Psoas muscle (tissue), 8 donors: ENCODE results near the gene GINS1. TPM values are rescaled to one million over a fixed set of nuclear protein-coding genes. Genes with fewer than 3 reads are reported as not detected.

Source experiments
- ATAC-seq, 4 donors: fragments of 200-7000 bp; cut with Tn5 transposase; one replicate each; pipeline ENCODE4 v1.9.1; 2020; ENCODE audit warnings: moderate library complexity in 3 of 4, mild to moderate bottlenecking in 2 of 4
- DNase-seq, 2 donors: peaks; one replicate each; pipeline ENCODE4 v3.0.0-alpha.2; 2020
- H3K27ac ChIP-seq: fragments of 200-600 bp; one replicate; pipeline ENCODE4 v1.8.0; 2022
- H3K27me3 ChIP-seq, 3 donors: fragments of 200-600 bp in 1 of 3; one replicate each; pipeline versions ENCODE4 v1.6.1 to v1.8.0; 2013 to 2022; ENCODE audit warnings: low read length in 2 of 3, mild to moderate bottlenecking in 2 of 3, moderate library complexity in 1 of 3; ENCODE audit not compliant: insufficient read depth in 3 of 3
- H3K36me3 ChIP-seq, 2 donors: fragments of 200-600 bp in 1 of 2; one replicate each; pipeline versions ENCODE4 v1.6.1 to v1.8.0; 2013 to 2022; ENCODE audit warnings: low read depth in 1 of 2, mild to moderate bottlenecking in 1 of 2, moderate library complexity in 1 of 2; ENCODE audit not compliant: insufficient read depth in 1 of 2
- H3K4me1 ChIP-seq: fragments of 200-600 bp; one replicate; pipeline ENCODE4 v1.8.0; 2022
- H3K4me3 ChIP-seq: fragments of 200-600 bp; one replicate; pipeline ENCODE4 v1.8.0; 2022; ENCODE audit warnings: mild to moderate bottlenecking
- H3K9me3 ChIP-seq: fragments of 200-600 bp; one replicate; pipeline ENCODE4 v1.8.0; 2022
- WGBS, 3 donors: extraction: QIAGEN DNeasy Blood & Tissue Kit; methylation state at CpG; one replicate each; pipeline versions ENCODE4 v1.1.6 to v1.1.7; 2013; 5-methylcytosine and 5-hydroxymethylcytosine counted together
- intact Hi-C, 2 donors: fragments of 100-400 bp; cut with DNase I; formaldehyde crosslinking; loops; one replicate each; pipeline versions ENCODE4 v1.11.0 to v1.14.2; 2022
- polyA plus RNA-seq, 3 donors: library from polyadenylated mRNA; stranded (reverse); fragments of 200-250 nt; gene quantifications; one replicate each; pipeline ENCODE4 v1.2.3, GENCODE V29; 2013
- total RNA-seq, 4 donors: library from RNA; stranded (reverse); fragmentation: NEBNext Ultra II Directional in 2 of 4; extraction: Animal tissue kit (Norgen Biotek cat#: 25700) in 2 of 4; gene quantifications; one replicate each; pipeline versions ENCODE4 v1.2.1 to v1.2.4, GENCODE V29; 2021 to 2023
- TF ChIP-seq, protein P1 (sequence below): fragments of 200-600 bp; IDR thresholded peaks from one replicate; pipeline ENCODE4 v1.8.0; 2022; ENCODE audit warnings: antibody characterized with exemption
- donor health status: healthy with polysubstance abuse.
- donor health status: DM: no; HTN: no; CAD: no; lungs with moderate emphysema.
- donor health status: Bipolar disorder and iron deficiency.
- donor health status: healthy.
- donor health status: DM: yes; HTN: yes; CAD: no.
- donor health status: DM: no; HTN: no; CAD: no.
- donor health status: DM: no; HTN: no; CAD: no.
- donor health status: DM: yes; HTN: yes; CAD: no.

Gene GINS1
- total and polyA plus RNA-seq, 7 donors = 0.07 to 0.67 (median 0.17) TPM; not detected in 1

- no peaks in the 10 kb centered on the region for H3K9me3 ChIP-seq
- no peaks in the 10 kb centered on the region for H3K27me3 ChIP-seq
- 84 to 91% (median 90%) methylated on average over 3 of the region's 3 CpGs for WGBS, 3 donors
- intact Hi-C loops = no loop called here
- no peak for ATAC-seq
- no peak for DNase-seq
- no peak overlapping the region for H3K4me3 ChIP-seq
- TF ChIP-seq, protein P1, sequence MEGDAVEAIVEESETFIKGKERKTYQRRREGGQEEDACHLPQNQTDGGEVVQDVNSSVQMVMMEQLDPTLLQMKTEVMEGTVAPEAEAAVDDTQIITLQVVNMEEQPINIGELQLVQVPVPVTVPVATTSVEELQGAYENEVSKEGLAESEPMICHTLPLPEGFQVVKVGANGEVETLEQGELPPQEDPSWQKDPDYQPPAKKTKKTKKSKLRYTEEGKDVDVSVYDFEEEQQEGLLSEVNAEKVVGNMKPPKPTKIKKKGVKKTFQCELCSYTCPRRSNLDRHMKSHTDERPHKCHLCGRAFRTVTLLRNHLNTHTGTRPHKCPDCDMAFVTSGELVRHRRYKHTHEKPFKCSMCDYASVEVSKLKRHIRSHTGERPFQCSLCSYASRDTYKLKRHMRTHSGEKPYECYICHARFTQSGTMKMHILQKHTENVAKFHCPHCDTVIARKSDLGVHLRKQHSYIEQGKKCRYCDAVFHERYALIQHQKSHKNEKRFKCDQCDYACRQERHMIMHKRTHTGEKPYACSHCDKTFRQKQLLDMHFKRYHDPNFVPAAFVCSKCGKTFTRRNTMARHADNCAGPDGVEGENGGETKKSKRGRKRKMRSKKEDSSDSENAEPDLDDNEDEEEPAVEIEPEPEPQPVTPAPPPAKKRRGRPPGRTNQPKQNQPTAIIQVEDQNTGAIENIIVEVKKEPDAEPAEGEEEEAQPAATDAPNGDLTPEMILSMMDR = no peak
- no peaks in the 10 kb centered on the region for H3K4me1 ChIP-seq
- H3K27ac ChIP-seq = no peak overlapping the region
- no peaks in the 10 kb centered on the region for H3K36me3 ChIP-seq
Measured at GRCh38 chr20:25439328-25439727, 31.9 kb downstream of the GINS1 start.

- intact Hi-C loops = no loop called here
- ATAC-seq (no peak), DNase-seq (no peak)
- TF ChIP-seq, protein P1 = no peak
- no peak overlapping the region for H3K27ac ChIP-seq
- 97 to 98% (median 97%) methylated on average over 4 of the region's 4 CpGs for WGBS, 3 donors
- H3K36me3 ChIP-seq = no peaks in the 10 kb centered on the region
- H3K27me3 ChIP-seq = no peaks in the 10 kb centered on the region
- no peaks in the 10 kb centered on the region for H3K9me3 ChIP-seq
- no peaks in the 10 kb centered on the region for H3K4me1 ChIP-seq
- H3K4me3 ChIP-seq = no peak overlapping the region
Measured at GRCh38 chr20:25444556-25444955, 37.1 kb downstream of the GINS1 start.

DNA sequence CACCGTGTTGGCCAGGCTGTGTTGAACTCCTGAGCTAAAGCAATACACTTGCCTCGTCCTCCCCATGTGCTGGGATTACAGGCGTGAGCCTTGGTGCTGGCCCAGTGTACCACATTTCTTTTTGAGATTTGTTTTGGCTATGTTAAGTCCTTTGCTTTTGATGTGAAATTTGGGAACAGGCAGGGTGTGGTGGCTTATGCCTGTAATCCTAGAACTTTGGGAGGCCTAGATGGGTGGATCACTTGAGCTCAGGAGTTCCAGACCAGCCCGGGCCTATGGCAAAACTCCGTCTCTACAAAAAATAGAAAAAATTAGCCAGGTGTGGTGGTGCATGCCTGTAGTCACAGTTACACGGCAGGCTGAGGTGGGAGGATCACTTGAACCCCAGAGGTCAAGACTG lies 40.2 kb downstream of the GINS1 start:
- no peak for ATAC-seq
- H3K36me3 ChIP-seq = peaks cover 0 to 5% of the 10 kb centered on the region in 2 donors
- no peak overlapping the region for H3K4me3 ChIP-seq
- no peaks in the 10 kb centered on the region for H3K4me1 ChIP-seq
- WGBS, 3 donors = 87 to 97% (median 91%) methylated on average over 6 of the region's 6 CpGs
- DNase-seq = no peak
- H3K9me3 ChIP-seq = no peaks in the 10 kb centered on the region
- TF ChIP-seq, protein P1 = no peak
- H3K27ac ChIP-seq = no peak overlapping the region
- intact Hi-C loops = no loop called here
- H3K27me3 ChIP-seq = no peaks in the 10 kb centered on the region

- ATAC-seq (no peak), DNase-seq (no peak)
- intact Hi-C loops = no loop called here
- no peak overlapping the region for H3K27ac ChIP-seq
- no peak overlapping the region for H3K4me3 ChIP-seq
- TF ChIP-seq, protein P1 = no peak
- no peaks in the 10 kb centered on the region for H3K9me3 ChIP-seq
- WGBS, 3 donors = 77 to 81% (median 80%) methylated on average over 6 of the region's 6 CpGs
- H3K27me3 ChIP-seq = no peaks in the 10 kb centered on the region
- peaks cover 0 to 15% of the 10 kb centered on the region in 2 donors for H3K36me3 ChIP-seq
- H3K4me1 ChIP-seq = no peaks in the 10 kb centered on the region
Measured at GRCh38 chr20:25452333-25452732, 44.9 kb downstream of the GINS1 start.
